AG09309 (cell line): ENCODE results near the gene RALB.

ENCODE experiments used
- DNase-seq: peaks from one replicate; pipeline ENCODE4 v3.0.0-alpha.2; 2010; ENCODE audit warnings: low read depth
- H3K4me3 ChIP-seq: 2 replicates; pipeline ENCODE4 v1.5.1; 2011; ENCODE audit warnings: mild to moderate bottlenecking, low read depth, low read length, moderate library complexity; ENCODE audit not compliant: control insufficient read depth
- TF ChIP-seq, protein P1 (sequence below): IDR thresholded peaks from 2 replicates; pipeline ENCODE4 v1.5.1; 2011; ENCODE audit warnings: mild to moderate bottlenecking, low read depth, low read length, inconsistent platforms; ENCODE audit not compliant: insufficient read depth, control insufficient read depth; ENCODE audit errors: missing control alignments

Gene RALB

DNA sequence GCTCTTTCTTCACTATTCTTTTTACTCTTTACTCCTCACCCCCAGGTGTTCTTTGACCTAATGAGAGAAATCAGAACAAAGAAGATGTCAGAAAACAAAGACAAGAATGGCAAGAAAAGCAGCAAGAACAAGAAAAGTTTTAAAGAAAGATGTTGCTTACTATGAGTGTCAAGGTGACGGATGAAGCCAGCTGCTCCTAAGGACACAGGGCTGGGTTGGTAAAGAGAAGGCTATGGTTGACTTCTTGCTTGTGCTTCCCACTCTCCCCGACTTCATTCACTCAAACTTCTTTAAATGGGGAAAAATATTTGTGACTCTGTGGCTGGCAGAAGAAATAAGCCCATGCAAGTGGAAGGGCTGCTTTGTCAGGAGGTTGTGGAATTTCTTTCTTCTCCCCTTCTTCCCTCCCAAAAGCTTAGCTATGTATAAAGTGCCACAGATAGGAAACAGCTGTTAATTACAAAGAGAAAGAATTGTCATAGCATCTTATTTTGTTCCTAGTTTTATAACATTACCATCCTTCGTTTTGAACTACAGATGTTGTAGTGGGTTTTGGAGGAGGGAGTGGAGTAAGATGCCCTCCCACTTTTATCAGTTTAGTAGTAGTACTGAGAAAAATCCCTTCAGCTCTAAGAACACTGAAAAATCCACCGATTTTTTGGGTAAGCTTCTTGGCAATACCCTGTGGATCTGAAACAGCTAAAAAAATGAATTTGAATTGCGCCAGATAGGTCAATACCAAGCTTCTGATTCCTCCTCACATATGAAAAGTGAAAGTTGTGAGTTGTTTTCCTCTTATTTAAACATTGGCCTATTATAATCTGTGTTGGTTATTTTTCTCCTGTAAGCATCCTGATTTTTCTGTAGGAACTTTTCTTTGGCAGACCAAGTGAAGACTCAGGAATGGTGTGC, 40.7 kb downstream of the RALB start:
- no peak overlapping the region for H3K4me3 ChIP-seq
- TF ChIP-seq, protein P1, sequence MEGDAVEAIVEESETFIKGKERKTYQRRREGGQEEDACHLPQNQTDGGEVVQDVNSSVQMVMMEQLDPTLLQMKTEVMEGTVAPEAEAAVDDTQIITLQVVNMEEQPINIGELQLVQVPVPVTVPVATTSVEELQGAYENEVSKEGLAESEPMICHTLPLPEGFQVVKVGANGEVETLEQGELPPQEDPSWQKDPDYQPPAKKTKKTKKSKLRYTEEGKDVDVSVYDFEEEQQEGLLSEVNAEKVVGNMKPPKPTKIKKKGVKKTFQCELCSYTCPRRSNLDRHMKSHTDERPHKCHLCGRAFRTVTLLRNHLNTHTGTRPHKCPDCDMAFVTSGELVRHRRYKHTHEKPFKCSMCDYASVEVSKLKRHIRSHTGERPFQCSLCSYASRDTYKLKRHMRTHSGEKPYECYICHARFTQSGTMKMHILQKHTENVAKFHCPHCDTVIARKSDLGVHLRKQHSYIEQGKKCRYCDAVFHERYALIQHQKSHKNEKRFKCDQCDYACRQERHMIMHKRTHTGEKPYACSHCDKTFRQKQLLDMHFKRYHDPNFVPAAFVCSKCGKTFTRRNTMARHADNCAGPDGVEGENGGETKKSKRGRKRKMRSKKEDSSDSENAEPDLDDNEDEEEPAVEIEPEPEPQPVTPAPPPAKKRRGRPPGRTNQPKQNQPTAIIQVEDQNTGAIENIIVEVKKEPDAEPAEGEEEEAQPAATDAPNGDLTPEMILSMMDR = no peak
- DNase-seq = no peak

DNA sequence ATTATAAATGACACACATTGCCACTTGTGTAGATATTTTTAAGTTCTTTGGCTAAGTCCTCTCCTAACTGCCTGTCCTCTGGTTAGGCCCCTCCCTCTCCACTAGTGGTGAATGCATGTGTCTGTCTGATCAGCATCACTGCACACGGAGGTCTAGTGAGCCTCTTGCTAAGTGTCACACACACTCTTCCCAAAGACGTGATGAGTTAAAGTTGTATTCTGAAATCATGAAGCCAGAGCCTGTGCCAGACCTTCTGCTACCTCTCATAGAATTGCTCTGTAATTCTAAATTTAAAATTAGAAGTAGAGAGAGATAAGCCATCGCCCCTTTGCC, 41.3 kb downstream of the RALB start:
- TF ChIP-seq, protein P1 = no peak
- DNase-seq = no peak
- H3K4me3 ChIP-seq = no peak overlapping the region

DNA sequence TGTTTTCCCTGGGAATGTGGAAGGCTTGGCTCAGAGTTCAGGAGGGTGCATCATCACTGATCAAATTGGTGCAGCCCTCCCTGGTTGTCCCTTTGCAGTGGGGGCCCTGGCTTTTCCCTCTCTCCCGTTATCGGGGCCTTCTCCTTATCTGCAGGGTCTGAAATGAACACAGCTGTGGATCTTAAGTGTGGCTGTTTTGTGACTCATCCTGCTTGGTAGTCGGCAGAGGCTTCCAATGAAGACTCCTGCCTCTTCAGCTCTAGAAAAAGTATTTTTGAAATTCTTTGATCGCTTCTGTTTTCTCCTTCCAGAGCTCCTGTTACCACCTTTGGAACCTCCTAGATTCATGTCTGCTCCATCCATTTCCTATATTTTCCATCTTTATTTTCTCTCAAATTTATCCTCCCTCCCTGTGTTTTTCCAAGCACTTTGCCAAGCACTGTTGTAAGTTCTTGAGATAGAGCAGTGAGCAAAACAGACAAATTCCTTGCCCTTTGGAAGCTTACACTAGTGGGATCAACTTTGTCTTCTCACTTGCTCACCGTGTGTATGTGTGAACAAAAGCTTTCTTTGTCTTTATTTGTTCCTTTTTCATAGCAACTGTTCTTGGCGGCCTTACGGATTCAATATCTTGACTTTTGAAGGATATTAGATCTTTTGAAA, 45.7 kb downstream of the RALB start:
- TF ChIP-seq, protein P1 = no peak
- no peak for DNase-seq

DNA sequence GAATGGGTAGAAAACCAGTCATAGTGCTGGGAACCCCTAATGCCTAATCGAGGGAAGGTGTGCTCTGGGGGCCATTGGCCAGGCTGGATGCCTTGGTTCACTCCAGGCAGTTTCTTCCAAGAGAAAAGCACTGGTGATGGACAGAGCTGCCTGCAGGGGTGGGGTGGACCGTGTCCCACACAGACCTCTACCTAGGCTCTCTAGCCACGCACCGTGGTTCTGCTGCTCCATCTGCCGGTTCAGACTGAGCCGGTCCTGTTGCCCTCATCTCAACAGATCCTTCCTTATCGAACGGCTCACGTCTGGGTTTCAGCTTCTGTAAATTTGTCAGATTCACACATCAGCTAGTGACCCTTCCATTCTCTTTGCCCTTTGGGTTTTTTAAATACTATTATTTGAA, 46.4 kb downstream of the RALB start:
- TF ChIP-seq, protein P1 = no peak
- H3K4me3 ChIP-seq = no peak overlapping the region
- DNase-seq = no peak

More for the DNA sequence above, 45.7 kb downstream of the RALB start:
- H3K4me3 ChIP-seq = no peak overlapping the region

DNA sequence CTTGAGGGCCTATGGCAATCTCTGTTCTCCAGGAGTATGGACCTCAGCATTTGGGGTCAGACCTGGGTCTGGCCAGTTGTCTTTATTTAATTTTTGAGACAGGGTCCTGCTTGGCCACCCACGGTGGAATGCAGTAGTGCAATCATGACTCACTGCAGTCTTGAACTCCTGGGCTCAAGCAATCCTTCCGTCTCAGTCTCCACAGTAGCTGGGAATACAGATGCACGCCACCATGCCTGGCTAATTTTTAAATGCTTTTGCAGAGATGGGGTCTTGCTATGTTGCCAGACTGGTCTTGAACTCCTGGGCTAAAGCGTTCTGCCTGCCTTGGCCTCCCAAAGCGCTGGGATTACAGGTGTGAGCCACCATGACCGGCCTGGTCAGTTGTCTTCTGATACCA, 46.9 kb downstream of the RALB start:
- no peak for DNase-seq
- H3K4me3 ChIP-seq = no peak overlapping the region
- TF ChIP-seq, protein P1 = no peak

DNA sequence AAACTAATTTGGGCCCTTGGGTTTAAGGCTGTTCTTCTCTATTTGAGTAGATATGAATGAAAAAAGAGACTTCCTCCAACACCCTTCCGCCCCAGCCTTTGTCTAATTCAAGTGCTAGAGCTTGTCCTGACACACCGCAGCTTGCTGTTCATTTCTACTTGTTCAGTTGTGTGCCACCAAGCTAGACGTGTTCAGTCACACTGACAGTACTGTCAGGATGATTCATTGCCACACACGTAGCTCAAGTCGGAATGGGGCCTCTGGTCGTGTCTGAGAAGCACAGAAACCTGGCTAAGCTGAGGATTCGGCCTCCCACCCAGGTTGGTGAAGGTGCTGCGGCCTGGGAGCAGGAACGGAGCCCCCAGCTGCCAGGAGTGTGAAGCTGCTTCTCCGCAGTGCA, 47.7 kb downstream of the RALB start:
- TF ChIP-seq, protein P1 = no peak
- no peak overlapping the region for H3K4me3 ChIP-seq
- no peak for DNase-seq
